ENCODE results near the gene UPF1.
A peak's percentile ranks its signal among the peaks of the same experiment; 100 is the strongest.

Gene UPF1

DNA sequence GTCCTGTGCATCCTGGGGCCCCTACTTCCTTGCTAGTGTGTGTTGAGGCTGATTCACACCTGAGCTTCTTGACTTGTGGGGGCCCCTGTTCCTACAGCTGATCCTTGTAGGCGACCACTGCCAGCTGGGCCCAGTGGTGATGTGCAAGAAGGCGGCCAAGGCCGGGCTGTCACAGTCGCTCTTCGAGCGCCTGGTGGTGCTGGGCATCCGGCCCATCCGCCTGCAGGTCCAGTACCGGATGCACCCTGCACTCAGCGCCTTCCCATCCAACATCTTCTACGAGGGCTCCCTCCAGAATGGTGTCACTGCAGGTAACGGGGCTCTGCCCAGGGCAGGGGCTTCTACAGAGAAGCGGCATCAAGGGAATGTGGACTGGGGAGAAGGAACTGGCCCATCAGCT is 25.5 kb downstream of the UPF1 start:
- no peak for DNase-seq (ENCODE audit: low read depth)

DNA sequence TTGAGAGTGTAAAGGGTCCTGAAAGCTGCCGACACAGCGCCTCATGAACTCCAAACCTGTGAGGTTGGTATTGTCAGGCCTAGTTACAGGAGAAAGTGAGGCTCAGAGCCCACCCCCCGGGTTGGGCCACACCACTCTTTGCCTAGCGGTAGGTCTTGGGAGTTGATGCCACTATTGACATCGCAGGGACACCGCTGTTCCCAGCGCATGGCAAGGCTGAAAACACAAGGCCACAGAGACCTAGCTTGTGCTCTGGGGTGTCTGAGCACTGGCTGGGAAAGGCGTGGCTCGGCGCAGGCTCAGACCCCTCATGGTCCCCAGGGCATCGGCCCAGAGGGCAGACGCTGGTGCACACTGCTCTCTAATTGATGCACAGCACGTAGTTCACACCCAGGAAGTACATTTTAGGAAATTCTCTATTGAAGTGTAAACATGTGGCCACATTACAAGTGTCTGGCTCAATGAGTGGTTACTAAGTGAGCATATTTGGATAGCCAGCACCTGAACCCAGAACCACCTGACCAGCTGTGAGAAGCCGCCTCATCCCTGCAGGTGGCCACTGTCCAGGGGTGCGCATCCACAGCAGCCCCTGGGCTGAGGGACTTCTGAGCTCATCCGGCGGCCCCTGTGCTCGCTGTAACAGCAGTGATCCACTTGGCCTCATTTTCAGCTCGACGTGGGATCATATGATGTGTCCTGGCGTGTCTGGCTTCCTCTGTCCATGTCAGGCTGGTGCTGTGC is 27.3 kb downstream of the UPF1 start:
- no peak for DNase-seq (ENCODE audit: low read depth)

DNA sequence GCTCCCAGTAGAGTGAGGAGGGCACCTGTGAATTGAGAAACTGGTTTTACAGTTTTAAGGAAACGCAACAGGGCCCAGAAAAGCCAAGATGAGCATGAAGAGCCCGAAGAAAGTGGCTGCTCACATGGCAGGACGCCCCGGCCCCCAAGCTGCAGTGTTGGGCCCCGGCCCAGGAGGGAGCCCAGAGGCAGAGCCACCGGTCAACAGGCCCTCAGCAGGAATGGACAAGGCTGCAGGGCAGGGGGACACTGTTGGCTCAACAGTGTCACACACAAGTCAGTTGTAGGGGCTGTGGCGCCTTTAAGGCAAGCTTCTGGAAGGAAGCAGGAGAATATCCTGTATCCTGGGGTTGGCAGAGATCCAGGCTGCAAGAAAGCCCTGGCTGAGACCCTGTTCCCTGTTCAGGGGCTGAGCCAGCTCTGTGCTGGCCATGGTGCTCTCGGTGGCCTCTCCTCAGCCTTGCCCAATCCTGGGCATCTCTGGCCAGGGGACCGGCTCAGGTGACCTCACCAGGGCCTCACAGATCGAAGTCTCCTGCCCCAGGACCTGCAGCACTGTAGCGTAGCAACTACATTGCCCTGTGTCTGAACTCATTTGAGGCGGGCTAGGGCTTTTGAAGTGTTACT is 28.0 kb downstream of the UPF1 start:
- DNase-seq (ENCODE audit: low read depth): no peak

DNA sequence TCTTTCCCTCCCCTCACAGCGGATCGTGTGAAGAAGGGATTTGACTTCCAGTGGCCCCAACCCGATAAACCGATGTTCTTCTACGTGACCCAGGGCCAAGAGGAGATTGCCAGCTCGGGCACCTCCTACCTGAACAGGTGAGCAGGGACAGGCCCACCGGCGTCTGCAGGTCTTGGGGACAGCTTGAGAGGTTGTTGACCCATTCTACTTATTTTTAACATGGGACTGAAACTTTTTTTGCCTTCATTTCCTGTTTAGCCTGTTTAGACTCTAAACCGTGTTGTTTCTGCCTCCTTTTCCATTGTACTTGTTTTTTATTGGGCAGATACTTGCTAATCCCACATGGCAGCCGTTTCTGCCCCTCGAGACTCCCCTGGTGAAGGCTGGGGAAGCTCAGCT is 28.5 kb downstream of the UPF1 start:
- DNase-seq (ENCODE audit: low read depth): no peak

DNA sequence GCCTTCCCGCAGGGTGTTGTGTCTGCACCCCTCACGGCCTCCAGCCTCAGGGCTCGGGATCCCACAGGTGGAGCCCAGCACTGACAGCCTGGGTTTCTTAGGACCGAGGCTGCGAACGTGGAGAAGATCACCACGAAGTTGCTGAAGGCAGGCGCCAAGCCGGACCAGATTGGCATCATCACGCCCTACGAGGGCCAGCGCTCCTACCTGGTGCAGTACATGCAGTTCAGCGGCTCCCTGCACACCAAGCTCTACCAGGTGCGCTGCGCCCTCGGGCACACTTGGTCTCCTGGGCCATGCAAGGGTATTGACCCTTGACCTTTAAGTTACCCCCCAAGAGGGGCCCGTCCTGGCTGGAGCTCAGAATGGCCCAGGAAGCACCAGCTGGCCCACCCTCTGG is 29.0 kb downstream of the UPF1 start:
- DNase-seq (ENCODE audit: low read depth): no peak

DNA sequence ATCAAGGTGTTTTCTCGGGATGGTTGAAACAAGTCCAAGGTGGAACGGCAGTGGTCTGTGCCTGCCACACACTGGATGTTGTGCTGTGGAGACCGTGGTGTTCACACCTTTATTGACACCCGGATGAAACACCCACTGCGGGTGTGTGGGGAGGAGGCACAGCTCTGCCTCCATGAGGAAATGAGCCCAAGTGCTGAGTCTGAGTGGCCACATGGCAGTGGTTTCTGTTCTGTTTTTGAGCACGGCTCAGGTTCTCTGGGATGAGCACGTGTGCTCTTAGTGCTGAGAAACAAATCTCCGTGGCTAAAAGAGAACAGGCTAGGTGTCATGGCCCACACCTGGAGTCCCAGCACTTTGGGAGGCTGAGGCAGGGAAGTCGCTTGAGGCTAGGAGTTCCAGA is 29.5 kb downstream of the UPF1 start:
- no peak for DNase-seq (ENCODE audit: low read depth)

DNA sequence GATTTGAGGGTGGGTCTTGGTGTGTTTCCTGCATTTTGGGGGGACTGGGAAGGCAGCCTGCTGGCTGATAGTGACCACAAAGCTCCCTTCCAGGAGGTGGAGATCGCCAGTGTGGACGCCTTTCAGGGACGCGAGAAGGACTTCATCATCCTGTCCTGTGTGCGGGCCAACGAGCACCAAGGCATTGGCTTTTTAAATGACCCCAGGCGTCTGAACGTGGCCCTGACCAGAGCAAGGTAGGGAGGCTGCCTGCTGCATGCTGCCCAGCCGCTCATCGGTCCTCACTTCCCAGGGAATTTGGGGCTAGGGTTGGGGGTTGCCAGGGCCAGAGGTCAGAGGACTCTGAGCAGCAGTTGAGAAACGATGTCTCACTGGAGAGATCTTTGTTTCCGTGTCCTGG is 30.2 kb downstream of the UPF1 start:
- no peak for DNase-seq (ENCODE audit: low read depth)

DNA sequence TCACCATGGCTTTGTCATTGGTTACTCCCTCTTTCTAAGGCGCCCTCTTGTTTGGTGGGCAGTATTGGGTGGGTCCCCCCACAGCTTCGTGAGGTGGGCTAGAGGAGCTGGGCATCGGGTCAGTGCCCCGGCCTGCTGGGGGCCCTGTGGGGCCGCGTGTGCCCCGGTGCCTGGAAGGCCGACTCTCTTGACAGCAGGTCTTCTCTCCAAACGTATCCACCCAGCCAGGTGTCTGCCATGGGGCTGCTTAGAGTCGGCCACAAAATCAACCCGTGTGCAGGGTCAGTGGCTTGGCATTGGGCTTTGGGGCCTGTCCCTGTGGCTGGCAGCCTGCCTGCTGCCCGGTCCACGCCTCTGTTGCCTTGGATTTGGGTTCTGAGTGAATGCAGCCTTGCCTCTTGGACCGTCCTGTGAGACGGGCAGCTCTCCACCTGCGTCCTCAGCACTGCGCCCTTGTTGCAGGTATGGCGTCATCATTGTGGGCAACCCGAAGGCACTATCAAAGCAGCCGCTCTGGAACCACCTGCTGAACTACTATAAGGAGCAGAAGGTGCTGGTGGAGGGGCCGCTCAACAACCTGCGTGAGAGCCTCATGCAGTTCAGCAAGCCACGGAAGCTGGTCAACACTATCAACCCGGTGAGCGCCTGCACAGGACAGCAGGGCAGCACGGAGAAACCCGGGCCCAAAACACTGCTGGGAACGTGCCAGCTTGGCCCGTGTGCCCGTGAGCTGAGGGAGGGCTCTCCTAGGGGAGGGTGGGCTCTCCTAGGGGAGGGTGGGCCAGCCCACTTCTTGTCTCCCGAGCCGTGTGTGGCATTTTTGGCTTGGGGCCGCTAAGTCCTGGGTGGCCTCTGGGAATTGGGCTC is 31.4 kb downstream of the UPF1 start:
- DNase-seq (ENCODE audit: low read depth): no peak

DNA sequence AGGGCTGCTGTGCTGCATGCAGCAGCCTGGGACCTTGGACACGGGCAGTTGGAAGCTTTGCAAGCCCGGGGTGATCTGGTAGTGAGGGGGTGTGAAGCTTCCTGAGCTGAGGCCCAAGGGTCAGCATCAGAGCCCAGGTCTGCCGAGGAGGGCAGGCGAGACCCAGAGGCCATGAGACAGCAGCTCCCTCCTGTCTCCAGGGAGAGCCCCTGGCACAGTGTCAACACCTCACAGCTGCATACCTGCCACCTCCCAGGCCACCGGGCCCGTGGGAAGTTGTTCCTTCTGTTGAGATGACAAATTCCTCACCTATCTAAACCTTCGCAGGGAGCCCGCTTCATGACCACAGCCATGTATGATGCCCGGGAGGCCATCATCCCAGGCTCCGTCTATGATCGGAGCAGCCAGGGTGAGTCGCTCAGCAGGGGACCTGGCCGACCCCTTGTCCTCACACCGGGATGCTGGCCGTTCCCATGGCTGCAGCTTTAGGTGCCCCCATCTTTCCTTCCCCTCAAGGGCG is 32.1 kb downstream of the UPF1 start:
- no peak for DNase-seq (ENCODE audit: low read depth)

DNA sequence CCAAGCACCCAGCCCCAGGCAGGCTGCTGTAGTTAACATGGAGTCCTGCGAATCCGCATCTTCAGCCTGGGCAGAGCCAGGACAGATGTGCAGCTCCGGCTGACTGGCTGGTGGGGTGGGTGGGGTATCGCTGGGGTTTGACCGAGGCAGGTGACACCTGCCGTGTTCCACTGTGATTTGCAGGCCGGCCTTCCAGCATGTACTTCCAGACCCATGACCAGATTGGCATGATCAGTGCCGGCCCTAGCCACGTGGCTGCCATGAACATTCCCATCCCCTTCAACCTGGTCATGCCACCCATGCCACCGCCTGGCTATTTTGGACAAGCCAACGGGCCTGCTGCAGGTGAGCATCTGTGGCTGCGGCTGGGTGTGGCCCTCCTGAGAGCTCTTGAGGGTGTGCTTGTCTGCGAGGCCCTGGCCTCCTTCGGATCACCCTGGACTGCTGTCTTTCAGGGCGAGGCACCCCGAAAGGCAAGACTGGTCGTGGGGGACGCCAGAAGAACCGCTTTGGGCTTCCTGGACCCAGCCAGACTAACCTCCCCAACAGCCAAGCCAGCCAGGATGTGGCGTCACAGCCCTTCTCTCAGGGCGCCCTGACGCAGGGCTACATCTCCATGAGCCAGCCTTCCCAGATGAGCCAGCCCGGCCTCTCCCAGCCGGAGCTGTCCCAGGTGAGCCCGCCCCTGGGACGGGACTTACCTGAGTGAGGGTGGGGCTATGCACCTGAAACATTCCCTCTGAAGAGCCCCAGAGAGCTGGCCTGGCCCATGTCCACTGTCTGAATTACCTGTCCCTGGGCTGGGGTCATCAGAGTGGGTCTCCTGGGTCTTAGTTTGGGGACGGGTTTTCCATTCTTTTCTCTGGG is 33.6 kb downstream of the UPF1 start:
- no peak for DNase-seq (ENCODE audit: low read depth)

DNA sequence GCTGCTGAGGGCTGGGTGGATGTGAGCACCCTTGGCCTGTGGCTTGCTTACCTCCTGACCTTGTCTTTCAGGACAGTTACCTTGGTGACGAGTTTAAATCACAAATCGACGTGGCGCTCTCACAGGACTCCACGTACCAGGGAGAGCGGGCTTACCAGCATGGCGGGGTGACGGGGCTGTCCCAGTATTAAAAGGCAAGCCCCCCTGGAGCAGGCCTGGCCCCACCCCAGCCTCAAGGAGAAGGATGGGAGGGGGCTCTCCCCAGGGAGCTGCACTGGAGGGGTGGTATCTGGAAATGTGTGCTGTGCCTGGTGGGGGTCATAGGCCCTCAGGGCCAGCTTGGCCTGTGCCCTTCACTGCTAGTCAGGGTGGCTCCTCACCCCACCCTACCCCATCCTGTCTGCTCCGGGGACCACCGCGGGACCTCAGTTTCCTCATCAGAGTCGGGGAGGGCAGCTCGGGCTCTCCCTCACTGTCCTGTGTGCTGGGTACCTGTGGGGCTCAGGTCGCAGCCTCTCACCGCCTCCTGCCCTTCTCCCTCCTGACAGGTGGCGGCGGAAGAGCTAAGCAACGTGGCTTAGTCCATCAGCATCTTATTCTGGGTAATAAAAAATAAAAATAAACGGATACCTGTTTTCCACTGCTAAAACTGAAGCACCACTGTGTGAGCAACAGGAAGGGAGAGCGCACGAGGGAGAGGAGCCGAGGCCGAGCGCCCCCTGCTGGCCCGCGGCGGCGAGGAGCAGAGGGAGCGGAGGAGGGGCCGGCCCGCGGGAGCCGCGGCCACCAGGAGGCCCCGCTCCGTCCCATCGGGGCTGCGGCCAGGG is 34.4 kb downstream of the UPF1 start:
- peak; percentile 15 for DNase-seq (ENCODE audit: low read depth)

DNA sequence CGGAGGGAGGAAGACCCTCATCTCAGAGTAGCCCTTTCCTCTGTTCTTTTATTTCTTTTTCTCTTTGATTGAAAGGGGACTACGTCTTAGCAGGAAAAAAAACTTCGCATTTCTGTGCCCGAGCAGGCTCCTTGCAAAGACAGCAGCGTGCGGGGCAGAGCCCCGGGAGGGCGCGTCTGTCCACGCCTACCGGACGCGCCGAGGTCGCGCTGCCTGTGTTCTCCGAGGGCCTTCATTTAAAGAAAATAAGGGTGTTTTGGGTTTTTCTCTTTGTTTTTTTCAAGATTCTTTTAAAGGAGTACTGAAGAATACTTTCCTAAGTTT is 35.0 kb downstream of the UPF1 start:
- no peak for DNase-seq (ENCODE audit: low read depth)

DNA sequence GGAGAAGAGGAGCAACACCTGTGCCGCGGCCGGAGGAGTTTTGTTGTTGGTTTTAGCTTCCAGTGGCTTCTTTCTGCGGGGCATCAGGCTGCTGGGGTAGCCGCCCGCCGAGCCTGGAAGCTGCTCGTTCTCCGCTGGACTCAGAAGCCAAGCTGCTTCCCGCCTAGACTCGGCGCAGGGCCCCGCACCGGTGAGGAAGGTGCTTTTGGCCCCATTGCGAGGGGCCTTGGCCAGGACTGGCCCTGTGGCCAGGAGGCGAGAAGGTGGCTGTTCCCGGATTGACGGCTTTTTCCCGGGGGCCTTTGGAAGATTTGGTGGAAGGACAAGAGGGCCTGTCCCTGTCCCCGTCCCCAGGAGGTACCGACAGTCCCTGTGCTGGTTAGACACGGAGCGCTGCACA is 35.4 kb downstream of the UPF1 start:
- DNase-seq (ENCODE audit: low read depth): no peak

DNA sequence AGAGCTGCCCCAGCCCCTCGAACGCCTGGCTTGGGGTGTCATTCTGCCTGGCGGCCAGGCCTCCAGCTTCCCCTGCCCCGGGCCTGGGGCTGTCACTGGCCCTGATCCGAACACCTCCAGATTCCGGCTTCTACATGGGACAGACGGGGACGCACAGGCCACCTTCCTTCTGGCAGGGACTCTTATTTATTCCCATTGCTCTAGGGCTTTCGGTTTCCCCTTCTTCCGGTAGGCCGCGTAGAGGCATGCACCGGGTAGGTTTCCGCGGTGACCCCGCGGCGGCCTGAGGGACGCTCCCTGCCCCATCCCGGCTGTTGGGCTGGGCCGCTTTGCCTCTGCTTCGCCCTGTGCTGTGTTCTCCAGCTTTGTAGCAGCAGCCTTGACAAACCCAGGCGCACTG is 36.0 kb downstream of the UPF1 start:
- no peak for DNase-seq (ENCODE audit: low read depth)

DNA sequence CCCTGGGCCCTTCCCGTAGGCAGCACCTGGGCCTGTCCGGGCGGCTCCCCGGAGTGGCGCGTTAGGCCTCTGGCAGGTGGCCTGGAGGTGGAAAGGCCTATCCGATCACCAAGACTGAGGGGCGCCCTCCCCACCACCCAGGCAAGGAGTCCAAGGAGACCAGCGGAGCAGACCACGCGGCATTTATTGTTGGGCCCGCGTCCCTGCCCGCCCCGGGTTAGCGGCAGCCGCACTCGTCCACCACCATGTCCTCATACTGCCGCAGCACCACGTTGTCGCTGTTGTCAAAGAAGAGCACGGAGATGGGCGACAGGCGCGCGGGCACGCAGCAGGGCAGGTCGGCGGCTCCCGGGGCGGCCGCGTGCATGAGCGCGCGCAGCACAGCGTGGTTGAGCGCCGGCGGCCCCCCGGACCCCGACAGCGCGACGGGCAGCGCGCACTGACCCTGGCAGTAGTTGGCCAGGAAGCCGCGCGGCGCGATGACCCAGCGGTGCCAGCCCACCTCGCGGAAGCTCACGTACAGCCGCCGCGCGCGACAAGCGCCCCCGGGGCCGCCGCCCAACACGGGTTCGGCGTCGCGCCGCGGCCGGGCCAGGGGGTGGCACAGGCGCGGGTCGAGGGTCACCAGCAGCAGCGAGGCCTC is 36.7 kb downstream of the UPF1 start:
- no peak for DNase-seq (ENCODE audit: low read depth)

DNA sequence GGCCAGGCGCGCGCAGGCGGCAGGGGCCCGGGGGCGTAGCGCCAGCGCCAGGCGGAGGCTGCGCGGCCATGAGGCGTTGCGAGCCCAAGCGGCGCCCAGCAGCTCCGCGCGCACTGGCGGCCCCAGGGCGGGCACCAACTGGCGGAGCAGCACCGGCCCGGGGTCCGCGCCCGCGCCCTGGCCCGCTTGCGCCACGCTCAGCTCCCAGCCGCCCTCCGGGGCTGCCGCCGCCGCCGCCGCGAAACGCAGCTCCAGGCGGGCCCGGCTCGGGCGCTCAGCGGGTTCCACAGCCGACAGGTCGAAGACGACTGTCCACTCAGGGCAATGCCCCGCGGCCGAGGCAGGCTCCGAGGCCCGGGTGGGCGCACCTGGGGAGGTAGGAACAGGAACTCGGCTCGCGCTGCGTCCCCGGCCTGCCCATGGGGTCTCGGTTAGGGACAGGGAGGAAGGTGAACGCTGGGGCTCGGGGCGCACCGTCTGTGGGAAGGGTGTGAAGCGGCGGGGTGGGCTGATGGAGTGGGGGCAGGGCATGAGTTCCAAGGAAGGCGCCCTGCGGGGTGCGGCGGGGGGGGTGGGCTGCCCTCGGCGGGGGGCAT is 37.4 kb downstream of the UPF1 start:
- no peak for DNase-seq (ENCODE audit: low read depth)

DNA sequence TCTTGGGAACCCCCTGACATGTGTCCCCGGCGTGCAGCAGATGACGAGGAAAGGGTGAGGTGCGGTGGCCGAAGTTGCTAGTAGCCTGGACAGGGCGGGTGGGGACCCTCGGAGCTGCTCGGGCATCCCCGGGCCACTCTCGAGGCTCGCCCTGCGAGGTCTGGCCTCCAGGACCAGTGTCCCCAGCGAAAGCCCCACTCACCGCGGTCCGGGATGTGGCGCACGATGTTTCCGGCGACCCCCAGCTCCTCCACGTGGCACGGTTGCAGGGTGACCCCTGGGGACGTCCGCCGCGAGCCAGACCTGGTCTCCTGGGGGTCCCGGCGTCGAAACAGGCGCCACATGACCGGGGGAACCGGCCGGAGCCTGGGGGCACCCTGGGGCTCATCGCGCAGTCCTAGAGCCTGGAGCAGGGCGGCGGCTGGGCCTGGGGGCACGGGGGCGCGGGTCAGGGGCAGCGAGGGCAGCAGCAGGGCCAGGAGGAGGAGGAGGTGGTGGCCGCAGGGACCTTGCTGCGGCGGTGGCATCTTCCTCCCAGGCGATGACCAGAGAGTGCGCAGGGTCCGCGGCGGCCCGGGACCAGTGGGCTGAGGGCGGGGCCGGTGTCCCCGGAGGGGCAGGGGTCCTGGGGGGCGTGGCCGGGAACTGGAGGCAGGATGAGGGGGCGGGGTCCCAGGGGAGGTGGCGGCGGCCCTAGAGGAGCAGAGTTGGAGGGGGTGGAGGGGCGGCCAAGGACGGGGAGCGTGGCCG is 38.2 kb downstream of the UPF1 start:
- no peak for DNase-seq (ENCODE audit: low read depth)

DNA sequence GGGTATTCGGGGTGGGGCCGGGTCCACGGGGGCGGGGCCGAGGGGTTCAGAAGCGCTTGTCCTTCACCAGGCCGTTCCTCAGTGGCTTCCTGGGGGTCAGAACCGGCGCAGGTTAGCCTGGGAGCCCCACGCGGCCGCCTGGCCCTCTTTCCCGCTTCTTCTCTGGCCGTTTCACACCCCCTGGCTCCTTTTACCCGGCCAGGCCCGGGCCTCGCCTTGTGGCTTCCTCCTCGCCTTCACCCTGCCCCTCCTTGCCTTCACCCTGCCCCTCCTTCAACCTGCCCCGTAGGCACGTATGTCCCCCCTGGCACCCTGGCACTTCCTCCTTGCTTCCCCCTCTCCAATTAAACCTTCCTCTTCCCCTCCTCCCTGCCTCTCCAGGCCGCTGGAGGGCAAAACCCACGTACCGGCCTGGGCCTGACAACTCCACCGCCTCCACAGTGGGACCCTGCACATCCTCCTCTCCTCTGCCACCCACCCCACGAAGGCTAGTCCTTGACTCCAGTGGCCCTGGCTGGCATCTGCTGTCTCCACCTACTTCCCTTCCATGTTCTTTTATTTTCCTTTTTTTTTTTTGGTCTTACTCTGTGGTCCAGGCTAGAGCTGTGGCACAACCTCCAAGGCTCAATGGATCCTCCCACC is 38.9 kb downstream of the UPF1 start:
- no peak for DNase-seq (ENCODE audit: low read depth)

DNA sequence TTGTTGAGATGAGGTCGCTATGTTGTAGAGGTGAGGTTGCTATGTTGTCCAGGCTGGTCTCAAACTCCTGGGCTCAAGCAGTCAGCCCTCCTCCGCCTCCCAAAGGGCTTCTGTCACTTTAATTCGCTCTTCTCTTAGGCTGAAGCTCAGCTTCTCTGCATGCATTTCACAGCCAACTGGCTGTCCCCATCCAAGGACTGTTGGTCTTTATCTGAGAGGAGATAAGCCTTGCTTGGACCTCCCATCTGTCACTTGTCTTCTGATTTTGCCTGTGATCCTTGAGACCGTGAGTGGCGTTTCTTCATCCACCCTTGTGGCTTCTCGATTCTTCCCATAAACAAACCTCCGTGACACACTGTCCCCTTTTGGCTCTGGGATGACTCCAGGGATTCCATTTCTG is 39.8 kb downstream of the UPF1 start:
- DNase-seq (ENCODE audit: low read depth): no peak

Data from CMK (cell line).